B cell (primary cell): ENCODE results near the gene NCS1. TPM values are rescaled to one million over a fixed set of nuclear protein-coding genes. Genes with fewer than 3 reads are reported as not detected.

ENCODE experiments used
- ATAC-seq: fragments of 200-7000 bp; cut with Tn5 transposase; one replicate; pipeline ENCODE4 v1.10.0; 2021; ENCODE audit warnings: low read depth, mild to moderate bottlenecking, moderate number of reproducible peaks, moderate library complexity
- CTCF ChIA-PET: fragments of 350-600 bp; sonication (Branson Sonifier 250); formaldehyde crosslinking; loops from one replicate; lab custom pipeline; 2021; ENCODE audit warnings: antibody characterized with exemption, inconsistent platforms; lab: Charles Lee
- POLR2A ChIA-PET: fragments of 350-600 bp; sonication (Branson Sonifier 250); formaldehyde crosslinking; loops from one replicate; lab custom pipeline; 2021; ENCODE audit warnings: antibody characterized with exemption; lab: Charles Lee
- DNase-seq: peaks from one replicate; pipeline ENCODE4 v3.0.0; 2013
- H2AFZ ChIP-seq: 2 replicates; pipeline ENCODE4 v1.6.1; 2012; ENCODE audit warnings: mild to moderate bottlenecking, low read depth, low read length; ENCODE audit not compliant: insufficient read depth, poor library complexity, severe bottlenecking
- H3K27ac ChIP-seq, 2 donors: 1 replicate in 1 of 2; 2 replicates in 1 of 2; pipeline ENCODE4 v1.5.1; 2012 to 2013; ENCODE audit warnings: low read length in 2 of 2, mild to moderate bottlenecking in 2 of 2, moderate library complexity in 1 of 2
- H3K27me3 ChIP-seq, 4 experiments: fragments of 200-600 bp in 1 of 4; sonication (generic) in 1 of 4; replicated peaks in 1 of 4; 1 replicate in 2 of 4; 2 replicates in 2 of 4; pipeline versions ENCODE4 v1.6.1 to v1.7.0; 2013 to 2016; ENCODE audit warnings: low read length in 3 of 4, mild to moderate bottlenecking in 2 of 4, mixed read lengths in 1 of 4, moderate library complexity in 1 of 4; ENCODE audit not compliant: insufficient read depth in 4 of 4, control insufficient read depth in 3 of 4; ENCODE audit errors: control extremely low read depth in 1 of 4
- H3K36me3 ChIP-seq, 2 experiments: replicated peaks in 1 of 2; 1 replicate in 1 of 2; 2 replicates in 1 of 2; pipeline versions ENCODE4 v1.6.1 to v1.7.1; 2013; ENCODE audit warnings: low read length in 1 of 2; ENCODE audit not compliant: insufficient read depth in 2 of 2, control insufficient read depth in 1 of 2; ENCODE audit errors: control extremely low read depth in 1 of 2, extremely low read depth in 1 of 2
- H3K4me1 ChIP-seq, 2 donors: fragments of 200-600 bp in 1 of 2; sonication (generic) in 1 of 2; 1 replicate in 1 of 2; 2 replicates in 1 of 2; pipeline versions ENCODE4 v1.5.1 to v1.6.1; 2013 to 2017; ENCODE audit warnings: low read length in 2 of 2; ENCODE audit not compliant: control insufficient read depth in 2 of 2, insufficient read depth in 2 of 2
- H3K4me2 ChIP-seq: replicated peaks from 2 replicates; pipeline ENCODE3; 2012; ENCODE audit warnings: mild to moderate bottlenecking, low read depth, low read length; ENCODE audit not compliant: poor library complexity, severe bottlenecking
- H3K4me3 ChIP-seq, 5 experiments: fragments of 200-600 bp in 1 of 5; sonication (generic) in 1 of 5; 1 replicate in 3 of 5; 2 replicates in 2 of 5; pipeline versions ENCODE4 v1.5.1 to v1.7.0; 2011 to 2016; ENCODE audit warnings: low read length in 4 of 5, mild to moderate bottlenecking in 4 of 5, low read depth in 2 of 5, control low read depth in 1 of 5, moderate library complexity in 1 of 5; ENCODE audit not compliant: insufficient read depth in 1 of 5; ENCODE audit errors: control extremely low read depth in 1 of 5, extremely low read depth in 1 of 5
- H3K79me2 ChIP-seq: fragments of 200-600 bp; sonication (generic); one replicate; pipeline ENCODE4 v1.6.0; 2016; ENCODE audit warnings: low read length; ENCODE audit not compliant: control insufficient read depth, insufficient read depth
- H3K9ac ChIP-seq: fragments of 200-600 bp; sonication (generic); 2 replicates; pipeline ENCODE4 v1.6.1; 2017; ENCODE audit warnings: mild to moderate bottlenecking, low read length, moderate library complexity
- H3K9me3 ChIP-seq, 3 donors: one replicate each; pipeline versions ENCODE4 v1.6.1 to v1.7.1; 2013; ENCODE audit warnings: low read length in 2 of 3; ENCODE audit not compliant: control insufficient read depth in 2 of 3, insufficient read depth in 1 of 3; ENCODE audit errors: control extremely low read depth in 1 of 3
- H4K20me1 ChIP-seq: 2 replicates; pipeline ENCODE4 v1.6.0; 2012; ENCODE audit warnings: mild to moderate bottlenecking, low read length; ENCODE audit not compliant: insufficient read depth, control insufficient read depth, poor library complexity, severe bottlenecking
- H3K27ac Mint-ChIP-seq: one replicate; pipeline ENCODE4 v1.8.0; 2021; ENCODE audit warnings: mixed read lengths
- H3K27me3 Mint-ChIP-seq: one replicate; pipeline ENCODE4 v1.8.0; 2021; ENCODE audit warnings: mixed read lengths
- H3K4me1 Mint-ChIP-seq: one replicate; pipeline ENCODE4 v1.8.0; 2021; ENCODE audit warnings: mixed read lengths
- H3K4me3 Mint-ChIP-seq: one replicate; pipeline ENCODE4 v1.8.0; 2021; ENCODE audit warnings: mixed read lengths
- H3K9me3 Mint-ChIP-seq: one replicate; pipeline ENCODE4 v1.8.0; 2022; ENCODE audit warnings: mixed read lengths; ENCODE audit not compliant: insufficient read depth
- CTCF ChIP-seq: fragments of 200-600 bp; IDR thresholded peaks from one replicate; pipeline ENCODE4 v1.8.0; 2022; ENCODE audit warnings: antibody characterized with exemption, mild to moderate bottlenecking
- EZH2 ChIP-seq: IDR thresholded peaks from 2 replicates; pipeline ENCODE4 v1.6.1; 2012; ENCODE audit warnings: borderline replicate concordance, low read depth, mild to moderate bottlenecking, moderate library complexity, low read length; ENCODE audit not compliant: insufficient read depth, poor library complexity, severe bottlenecking
- WGBS: methylation state at CpG from one replicate; pipeline ENCODE4 v1.1.5; 2013; ENCODE audit warnings: missing lambda C conversion rate; ENCODE audit not compliant: insufficient coverage; 5-methylcytosine and 5-hydroxymethylcytosine counted together
- intact Hi-C: fragments of 100-400 bp; cut with micrococcal nuclease; formaldehyde crosslinking; loops from one replicate; pipeline ENCODE4 v1.10.0; 2022
- polyA plus RNA-seq: library from polyadenylated mRNA; depleted of rRNA; stranded (reverse); fragments of >200 nt; gene quantifications from 2 replicates; pipeline ENCODE4 v1.2.3, GENCODE V29; 2012
- total RNA-seq, 2 donors: library from RNA; stranded (reverse); fragments of 120-200 nt in 1 of 2; gene quantifications; 1 replicate in 1 of 2; 2 replicates in 1 of 2; pipeline versions ENCODE4 v1.2.3 to v1.2.4, GENCODE V29; 2013 to 2022

The NCS1 gene
- total and polyA plus RNA-seq, 2 donors (not counting 1 experiment from before 2014, with no cell fraction given): 0.39 TPM; not detected in 1

DNA sequence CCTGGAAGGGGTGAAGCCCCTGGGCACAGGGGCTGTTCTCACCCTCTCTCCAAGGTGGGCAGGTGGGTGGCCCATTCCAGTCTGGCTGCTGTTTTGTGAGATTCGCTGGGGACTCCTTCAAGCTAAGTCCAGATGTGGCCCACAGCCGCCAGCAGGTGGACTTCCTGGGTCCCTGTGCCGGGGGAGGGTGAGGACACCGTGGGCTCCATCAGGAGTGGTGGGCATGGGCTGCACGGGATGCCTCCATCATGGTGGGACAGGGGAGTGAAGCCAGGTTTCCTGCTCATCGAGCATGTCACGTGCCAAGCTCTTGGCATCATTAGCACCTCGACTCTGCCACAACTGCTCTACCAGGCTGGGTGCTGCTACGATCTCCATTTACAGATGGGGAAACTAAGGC, 1.8 kb downstream of the NCS1 start:
- peak overlapping the region; percentile 73 for H3K4me3 Mint-ChIP-seq
- no peaks in the 10 kb centered on the region for H3K79me2 ChIP-seq
- H3K36me3 ChIP-seq: no peaks in the 10 kb centered on the region
- DNase-seq (no peak), ATAC-seq (no peak)
- no peak overlapping the region for H3K4me3 ChIP-seq
- H3K9me3 Mint-ChIP-seq: no peaks in the 10 kb centered on the region
- intact Hi-C loops: no loop called here
- no peak overlapping the region for H3K4me2 ChIP-seq
- POLR2A ChIA-PET: no interaction called here
- no peaks in the 10 kb centered on the region for H3K9me3 ChIP-seq
- H4K20me1 ChIP-seq: no peaks in the 10 kb centered on the region
- no peak overlapping the region for H2AFZ ChIP-seq
- H3K27ac ChIP-seq: no peak overlapping the region
- TF ChIP-seq CTCF (no peak), EZH2 (no peak)
- no peak overlapping the region for H3K27ac Mint-ChIP-seq
- 91% methylated on average over 9 of the region's 9 CpGs for WGBS
- H3K27me3 ChIP-seq: peaks cover 0 to 24% (median 11%) of the 10 kb centered on the region in 4 experiments
- peaks cover 8% of the 10 kb centered on the region for H3K4me1 Mint-ChIP-seq
- H3K4me1 ChIP-seq: peaks cover 8 to 9% of the 10 kb centered on the region in 2 donors
- peaks cover 36% of the 10 kb centered on the region for H3K27me3 Mint-ChIP-seq
- CTCF ChIA-PET: interaction anchor here (2.0 kb wide), 1 partner anchor 66 kb away, joined by 7 read pairs; no protein-coding TSS in a partner anchor
- H3K9ac ChIP-seq: no peak overlapping the region

- peak overlapping the region; percentile 32 for H3K4me3 Mint-ChIP-seq
- no peak for TF ChIP-seq CTCF
- no peak for TF ChIP-seq EZH2
These were observed 2.7 kb downstream of the NCS1 start for GRCh38 chr9:130174920-130175321.

More at GRCh38 chr9:130174920-130175321, 2.7 kb downstream of the NCS1 start:
- peaks cover 8% of the 10 kb centered on the region for H3K4me1 Mint-ChIP-seq
- Histone ChIP-seq H2AFZ (no peak overlapping the region), H3K79me2 (no peaks in the 10 kb centered on the region), H3K4me2 (no peak overlapping the region), H4K20me1 (no peaks in the 10 kb centered on the region), H3K9ac (no peak overlapping the region), H3K27me3 (peaks cover 0 to 24% (median 11%) of the 10 kb centered on the region in 4 experiments), H3K4me3 (no peak overlapping the region), H3K36me3 (no peaks in the 10 kb centered on the region), H3K9me3 (no peaks in the 10 kb centered on the region), H3K27ac (no peak overlapping the region), H3K4me1 (peaks cover 8 to 9% of the 10 kb centered on the region in 2 donors)
- 94% methylated on average over 5 of the region's 8 CpGs for WGBS
- H3K9me3 Mint-ChIP-seq: no peaks in the 10 kb centered on the region
- CTCF ChIA-PET: interaction anchor here (0.5 to 2.0 kb wide), 2 partner anchors 67 to 184 kb away, joined by 3 to 7 read pairs; no protein-coding TSS in a partner anchor
- intact Hi-C loops: no loop called here
- POLR2A ChIA-PET: no interaction called here
- H3K27me3 Mint-ChIP-seq: peaks cover 29% of the 10 kb centered on the region
- no peak overlapping the region for H3K27ac Mint-ChIP-seq
- ATAC-seq (no peak), DNase-seq (no peak)
